Upper lobe of left lung (tissue), 6 donors: Measurements from ENCODE around the gene EDA. TPM values are rescaled to one million over a fixed set of nuclear protein-coding genes. Genes with fewer than 3 reads are reported as not detected.
A peak's percentile ranks its signal among the peaks of the same experiment; 100 is the strongest.

Experiments used
- ATAC-seq, 2 donors: fragments of 200-7000 bp; cut with Tn5 transposase; one replicate each; pipeline ENCODE4 v1.9.1; 2022; ENCODE audit warnings: mild to moderate bottlenecking in 2 of 2, moderate library complexity in 2 of 2; ENCODE audit not compliant: low FRiP score in 2 of 2
- DNase-seq, 2 donors: peaks; one replicate each; pipeline ENCODE4 v3.0.0-alpha.2; 2019 to 2020
- H3K27ac ChIP-seq, 4 donors: fragments of 200-600 bp; sonication (generic); one replicate each; pipeline ENCODE4 v1.5.1; 2016 to 2019
- H3K27me3 ChIP-seq, 4 donors: fragments of 200-600 bp; sonication (generic); one replicate each; pipeline ENCODE4 v1.5.1; 2017 to 2019
- H3K36me3 ChIP-seq, 4 donors: fragments of 200-600 bp; sonication (generic); one replicate each; pipeline ENCODE4 v1.5.1; 2016 to 2019
- H3K4me1 ChIP-seq, 4 donors: fragments of 200-600 bp; sonication (generic); one replicate each; pipeline ENCODE4 v1.5.1; 2018 to 2019
- H3K4me3 ChIP-seq, 4 donors: fragments of 200-600 bp; sonication (generic); one replicate each; pipeline ENCODE4 v1.5.1; 2017 to 2019; ENCODE audit warnings: mild to moderate bottlenecking in 2 of 4, moderate library complexity in 1 of 4
- H3K9me3 ChIP-seq, 4 donors: fragments of 200-600 bp; sonication (generic); one replicate each; pipeline ENCODE4 v1.5.1; 2018 to 2019
- EP300 ChIP-seq, 4 donors: sonication (generic); formaldehyde crosslinking; IDR thresholded peaks; one replicate each; pipeline ENCODE4 v1.5.1; 2017; ENCODE audit warnings: antibody characterized with exemption in 4 of 4, control low read depth in 2 of 4
- POLR2A ChIP-seq, 4 donors: fragments of 450-650 bp; IDR thresholded peaks; one replicate each; pipeline ENCODE4 v1.5.1; 2016 to 2017; ENCODE audit warnings: antibody characterized with exemption in 4 of 4, mild to moderate bottlenecking in 2 of 4
- POLR2AphosphoS5 ChIP-seq, 2 donors: sonication (generic); formaldehyde crosslinking; IDR thresholded peaks; one replicate each; pipeline ENCODE4 v1.5.1; 2017; ENCODE audit warnings: antibody characterized with exemption in 2 of 2
- WGBS, 2 donors: methylation state at CpG; one replicate each; pipeline ENCODE4 v1.1.5; 2017 to 2018; 5-methylcytosine and 5-hydroxymethylcytosine counted together
- total RNA-seq, 6 donors: library from RNA; depleted of rRNA in 4 of 6; stranded (reverse); fragments of >200 nt in 4 of 6; gene quantifications; one replicate each; pipeline versions ENCODE4 v1.1.0 to v1.2.1, GENCODE V29; 2016 to 2021
- TF ChIP-seq, protein P1 (sequence below), 6 experiments: fragments of 450-650 bp in 4 of 6; fragments of 200-600 bp in 2 of 6; sonication (generic) in 2 of 6; IDR thresholded peaks; one replicate each; pipeline ENCODE4 v1.5.1; 2016 to 2019; ENCODE audit warnings: antibody characterized with exemption in 6 of 6
- donor health status: DM: no; HTN: no; CAD: no; lungs with moderate emphysema.
- donor health status: DM: no; HTN: yes; CAD: no; lungs with severe emphysema.

Gene EDA
- total RNA-seq, 6 donors from 2014 or later = 3.3 to 16.8 (median 5.9) TPM

DNA sequence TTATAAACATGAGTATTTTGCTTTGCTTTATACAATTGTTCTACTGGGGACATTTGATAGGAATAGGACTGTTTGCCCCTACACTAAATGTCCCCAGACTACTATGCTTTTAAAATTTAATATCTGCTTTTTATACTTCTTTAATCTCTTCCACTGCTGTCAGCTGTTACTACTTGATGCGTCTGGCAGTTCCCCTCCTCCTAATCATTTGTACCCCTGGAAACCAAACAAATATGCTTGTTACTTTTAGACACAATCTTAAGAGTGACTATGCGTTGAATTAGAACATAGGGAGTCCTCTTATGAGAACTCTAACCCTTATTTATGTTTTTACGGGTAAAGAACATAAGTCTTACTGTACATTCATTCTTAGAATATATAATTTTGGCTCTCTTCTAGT is 145.7 kb downstream of the EDA start:
- no peaks in the 10 kb centered on the region for H3K4me1 ChIP-seq
- TF ChIP-seq, protein P1, sequence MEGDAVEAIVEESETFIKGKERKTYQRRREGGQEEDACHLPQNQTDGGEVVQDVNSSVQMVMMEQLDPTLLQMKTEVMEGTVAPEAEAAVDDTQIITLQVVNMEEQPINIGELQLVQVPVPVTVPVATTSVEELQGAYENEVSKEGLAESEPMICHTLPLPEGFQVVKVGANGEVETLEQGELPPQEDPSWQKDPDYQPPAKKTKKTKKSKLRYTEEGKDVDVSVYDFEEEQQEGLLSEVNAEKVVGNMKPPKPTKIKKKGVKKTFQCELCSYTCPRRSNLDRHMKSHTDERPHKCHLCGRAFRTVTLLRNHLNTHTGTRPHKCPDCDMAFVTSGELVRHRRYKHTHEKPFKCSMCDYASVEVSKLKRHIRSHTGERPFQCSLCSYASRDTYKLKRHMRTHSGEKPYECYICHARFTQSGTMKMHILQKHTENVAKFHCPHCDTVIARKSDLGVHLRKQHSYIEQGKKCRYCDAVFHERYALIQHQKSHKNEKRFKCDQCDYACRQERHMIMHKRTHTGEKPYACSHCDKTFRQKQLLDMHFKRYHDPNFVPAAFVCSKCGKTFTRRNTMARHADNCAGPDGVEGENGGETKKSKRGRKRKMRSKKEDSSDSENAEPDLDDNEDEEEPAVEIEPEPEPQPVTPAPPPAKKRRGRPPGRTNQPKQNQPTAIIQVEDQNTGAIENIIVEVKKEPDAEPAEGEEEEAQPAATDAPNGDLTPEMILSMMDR (IDR thresholded peaks at IDR 0.05) = no peak
- TF ChIP-seq POLR2A (IDR thresholded peaks at IDR 0.05) (no peak), POLR2AphosphoS5 (IDR thresholded peaks at IDR 0.05) (no peak), EP300 (IDR thresholded peaks at IDR 0.05) (no peak)
- DNase-seq (no peak), ATAC-seq (no peak)
- no peaks in the 10 kb centered on the region for H3K36me3 ChIP-seq
- H3K4me3 ChIP-seq = no peak overlapping the region
- 72 to 78% methylated on average over 3 of the region's 3 CpGs for WGBS, 2 donors
- no peaks in the 10 kb centered on the region for H3K27me3 ChIP-seq
- H3K9me3 ChIP-seq = no peaks in the 10 kb centered on the region
- no peak overlapping the region for H3K27ac ChIP-seq

DNA sequence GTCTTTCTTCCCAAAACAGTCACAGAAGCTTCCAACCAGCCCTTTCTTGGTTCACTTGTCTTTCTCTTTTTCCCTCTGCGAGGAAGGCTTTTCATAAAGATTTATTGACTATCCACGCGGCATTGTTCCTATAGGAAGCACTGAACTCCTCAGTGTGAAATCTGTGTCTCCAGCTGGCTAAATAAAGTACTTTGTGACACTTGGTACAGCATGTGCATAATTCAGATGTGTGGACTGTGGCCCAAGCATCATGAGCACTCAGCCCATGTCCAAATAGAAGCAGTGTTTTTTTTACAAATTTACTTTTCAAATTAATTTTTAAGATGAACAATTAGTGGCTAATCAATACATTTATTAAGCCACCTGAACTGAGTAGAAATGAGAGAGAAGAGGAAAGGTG is 146.4 kb downstream of the EDA start:
- TF ChIP-seq EP300 (IDR thresholded peaks at IDR 0.05) = no peak
- Histone ChIP-seq H3K4me1 (no peaks in the 10 kb centered on the region), H3K36me3 (no peaks in the 10 kb centered on the region), H3K27me3 (no peaks in the 10 kb centered on the region), H3K4me3 (no peak overlapping the region), H3K27ac (no peak overlapping the region), H3K9me3 (no peaks in the 10 kb centered on the region)
- no peak for ATAC-seq
- WGBS, 2 donors = 79 to 93% methylated on average over 3 of the region's 3 CpGs
- DNase-seq = no peak

DNA sequence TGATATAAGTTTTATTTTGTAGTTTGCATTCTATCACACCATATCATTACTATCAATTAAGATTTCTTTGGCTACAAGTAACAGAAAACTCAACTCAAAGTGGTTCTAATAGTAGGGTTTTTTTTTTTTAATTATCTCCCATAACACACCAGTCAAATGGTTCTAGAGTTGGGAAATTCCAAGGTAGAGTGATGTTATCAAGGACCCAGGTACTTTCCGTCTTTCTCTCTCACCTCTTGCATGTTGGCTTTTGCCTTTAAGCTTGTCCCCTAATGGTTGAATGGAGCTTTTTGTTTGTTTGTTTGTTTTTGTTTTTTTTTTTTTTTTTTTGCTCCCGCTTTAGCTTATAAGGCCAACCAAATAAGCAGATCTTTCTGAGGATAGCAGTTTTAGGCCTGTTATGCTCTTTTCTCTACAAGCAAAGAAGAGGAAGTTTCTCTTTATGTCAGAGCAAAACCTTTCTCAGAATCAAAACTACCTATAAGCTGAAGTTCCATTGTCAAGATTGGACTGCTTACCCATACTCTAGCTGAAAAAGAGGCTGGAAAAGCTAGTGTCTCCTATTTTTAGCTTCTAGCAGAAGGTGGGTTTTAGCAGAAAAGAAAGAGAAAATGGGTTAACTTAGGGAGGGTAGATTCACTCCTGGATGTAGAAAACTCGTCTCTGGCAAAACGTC is 177.5 kb downstream of the EDA start:
- H3K36me3 ChIP-seq = no peaks in the 10 kb centered on the region
- no peak overlapping the region for H3K4me3 ChIP-seq
- WGBS, 2 donors = 47 to 68% methylated on average over 4 of the region's 4 CpGs
- DNase-seq (no peak), ATAC-seq (no peak)
- H3K9me3 ChIP-seq = peaks cover 0 to 6% (median 0%) of the 10 kb centered on the region in 4 donors
- no peak overlapping the region for H3K27ac ChIP-seq
- H3K27me3 ChIP-seq = no peaks in the 10 kb centered on the region
- TF ChIP-seq EP300 (IDR thresholded peaks at IDR 0.05) (no peak), POLR2AphosphoS5 (IDR thresholded peaks at IDR 0.05) (no peak), POLR2A (IDR thresholded peaks at IDR 0.05) (no peak)
- TF ChIP-seq, protein P1 (IDR thresholded peaks at IDR 0.05) = no peak
- H3K4me1 ChIP-seq = no peaks in the 10 kb centered on the region

DNA sequence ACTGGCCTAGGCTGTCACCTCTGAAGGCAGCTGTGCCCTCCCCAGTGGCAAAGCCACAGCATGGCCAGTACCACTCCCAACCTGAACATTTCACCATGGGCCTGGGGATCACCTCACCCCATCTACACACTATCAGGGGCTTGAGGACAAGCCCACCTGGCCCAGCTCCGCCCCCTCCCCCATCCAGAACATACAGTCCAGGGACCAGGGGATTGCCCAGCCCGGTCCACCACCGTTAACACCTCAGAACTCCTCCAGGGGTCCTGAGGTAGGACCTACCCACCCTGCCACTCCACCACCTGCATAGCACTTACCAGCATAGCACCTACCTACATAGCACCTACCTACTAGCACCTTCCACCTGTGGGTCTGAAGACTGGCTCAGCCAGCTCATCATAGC is 179.8 kb downstream of the EDA start:
- Histone ChIP-seq H3K27me3 (no peaks in the 10 kb centered on the region), H3K27ac (no peak overlapping the region), H3K9me3 (peaks cover 0 to 6% (median 0%) of the 10 kb centered on the region in 4 donors), H3K36me3 (no peaks in the 10 kb centered on the region), H3K4me3 (no peak overlapping the region), H3K4me1 (no peaks in the 10 kb centered on the region)
- DNase-seq (no peak), ATAC-seq (peak in 1 of 2 donors; percentile 57)
- 75% methylated on average over 3 of the region's 3 CpGs; no CpG with 5 or more reads in 1 of the 2 donors for WGBS, 2 donors
- TF ChIP-seq, protein P1 (IDR thresholded peaks at IDR 0.05) = no peak
- TF ChIP-seq POLR2A (IDR thresholded peaks at IDR 0.05) = no peak
- no peak for TF ChIP-seq EP300 (IDR thresholded peaks at IDR 0.05)
- no peak for TF ChIP-seq POLR2AphosphoS5 (IDR thresholded peaks at IDR 0.05)

DNA sequence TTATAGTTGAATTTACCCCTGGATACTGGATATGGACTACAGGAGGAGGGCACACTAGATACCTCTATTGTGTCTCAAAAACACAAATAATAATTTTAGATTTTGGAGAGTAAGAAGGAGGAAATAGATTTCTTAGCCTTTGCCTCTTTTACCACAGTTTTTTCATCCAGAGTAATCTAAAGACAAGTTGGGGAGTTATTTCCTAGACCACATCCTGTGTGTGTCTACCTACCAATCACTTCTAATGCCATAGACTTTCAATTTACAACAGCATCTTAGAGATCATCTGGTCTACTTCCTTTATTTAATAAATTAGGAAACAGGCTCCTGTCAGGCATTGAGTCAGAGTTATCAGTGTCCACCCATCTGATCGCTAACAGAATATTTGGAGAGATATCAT is 191.5 kb downstream of the EDA start:
- TF ChIP-seq POLR2AphosphoS5 (IDR thresholded peaks at IDR 0.05) = no peak
- TF ChIP-seq, protein P1 (IDR thresholded peaks at IDR 0.05) = no peak
- no peak for TF ChIP-seq POLR2A (IDR thresholded peaks at IDR 0.05)
- TF ChIP-seq EP300 (IDR thresholded peaks at IDR 0.05) = no peak
- WGBS, 2 donors = 53 to 56% methylated on average over 1 of the region's 1 CpG
- H3K27ac ChIP-seq = no peak overlapping the region
- no peaks in the 10 kb centered on the region for H3K27me3 ChIP-seq
- no peaks in the 10 kb centered on the region for H3K36me3 ChIP-seq
- H3K9me3 ChIP-seq = no peaks in the 10 kb centered on the region
- no peak for ATAC-seq
- no peaks in the 10 kb centered on the region for H3K4me1 ChIP-seq
- no peak overlapping the region for H3K4me3 ChIP-seq
- no peak for DNase-seq
